DOHH2 (cell line): ENCODE results near the gene PDCD10.

Experiments
- H3F3A ChIP-seq: fragments of 200-600 bp; sonication (generic), shearing (Covaris generic); 2 replicates; pipeline ENCODE4 v1.6.0; 2016; ENCODE audit warnings: antibody characterized with exemption, mild to moderate bottlenecking; ENCODE audit not compliant: control insufficient read depth, insufficient read depth
- H3K27ac ChIP-seq: fragments of 200-600 bp; sonication (generic); 2 replicates; pipeline ENCODE4 v1.5.1; 2014; ENCODE audit warnings: low read depth, mild to moderate bottlenecking, low read length, moderate library complexity
- H3K27me3 ChIP-seq: fragments of 200-600 bp; sonication (generic); 2 replicates; pipeline ENCODE4 v1.6.1; 2014; ENCODE audit warnings: mild to moderate bottlenecking, low read length, mixed read lengths; ENCODE audit not compliant: control insufficient read depth
- H3K36me3 ChIP-seq: fragments of 200-600 bp; sonication (generic); 2 replicates; pipeline ENCODE4 v1.6.1; 2014; ENCODE audit warnings: mild to moderate bottlenecking, low read length, moderate library complexity, mixed read lengths; ENCODE audit not compliant: control insufficient read depth
- H3K4me1 ChIP-seq: fragments of 200-600 bp; sonication (generic); 2 replicates; pipeline ENCODE4 v1.6.1; 2014; ENCODE audit warnings: mild to moderate bottlenecking, low read length, mixed read lengths; ENCODE audit not compliant: control insufficient read depth
- H3K4me2 ChIP-seq: fragments of 200-600 bp; sonication (generic); 2 replicates; pipeline ENCODE4 v1.6.0; 2014; ENCODE audit warnings: mild to moderate bottlenecking, low read length, moderate library complexity
- H3K4me3 ChIP-seq: fragments of 200-600 bp; sonication (generic); 2 replicates; pipeline ENCODE4 v1.5.1; 2014; ENCODE audit warnings: mild to moderate bottlenecking, low read length, mixed read lengths
- H3K79me2 ChIP-seq: fragments of 200-600 bp; sonication (generic); 2 replicates; pipeline ENCODE4 v1.6.1; 2014; ENCODE audit warnings: mild to moderate bottlenecking, low read length, mixed read lengths; ENCODE audit not compliant: control insufficient read depth
- H3K9me2 ChIP-seq: fragments of 200-600 bp; sonication (generic); replicated peaks from 2 replicates; pipeline ENCODE4 v1.6.1; 2014; ENCODE audit warnings: mild to moderate bottlenecking, low read length, mixed read lengths; ENCODE audit not compliant: control insufficient read depth
- H3K9me3 ChIP-seq: fragments of 200-600 bp; sonication (generic); 2 replicates; pipeline ENCODE4 v1.6.1; 2014; ENCODE audit warnings: antibody characterized with exemption, low read length, mixed read lengths; ENCODE audit not compliant: control insufficient read depth, insufficient read depth
- H4K20me1 ChIP-seq: fragments of 200-600 bp; sonication (generic); 2 replicates; pipeline ENCODE4 v1.6.0; 2014; ENCODE audit warnings: low read depth, mild to moderate bottlenecking, antibody characterized with exemption, low read length, moderate library complexity; ENCODE audit not compliant: control insufficient read depth, insufficient read depth
- CTCF ChIP-seq: fragments of 200-600 bp; sonication (generic); IDR thresholded peaks from one replicate; pipeline ENCODE4 v1.5.1; 2014; ENCODE audit warnings: antibody characterized with exemption, mild to moderate bottlenecking, low read depth, low read length; ENCODE audit not compliant: poor library complexity, severe bottlenecking
- EZH2phosphoT487 ChIP-seq: fragments of 200-600 bp; sonication (generic); IDR thresholded peaks from 2 replicates; pipeline ENCODE4 v1.6.1; 2017; ENCODE audit warnings: borderline replicate concordance, mild to moderate bottlenecking, antibody characterized with exemption, low read length, moderate library complexity, mixed read lengths

PDCD10 gene

GRCh38 chr3:167673221-167673620 lies 61.5 kb downstream of the PDCD10 start:
- no peaks in the 10 kb centered on the region for H3F3A ChIP-seq
- no peak overlapping the region for H3K4me2 ChIP-seq
- H4K20me1 ChIP-seq = no peaks in the 10 kb centered on the region
- H3K9me3 ChIP-seq = no peaks in the 10 kb centered on the region
- no peaks in the 10 kb centered on the region for H3K4me1 ChIP-seq
- H3K79me2 ChIP-seq = no peaks in the 10 kb centered on the region
- no peaks in the 10 kb centered on the region for H3K9me2 ChIP-seq
- H3K27ac ChIP-seq = no peak overlapping the region
- no peaks in the 10 kb centered on the region; the same call in 1 of the 2 replicates for H3K36me3 ChIP-seq
- no peaks in the 10 kb centered on the region for H3K27me3 ChIP-seq
- H3K4me3 ChIP-seq = no peak overlapping the region
- TF ChIP-seq EZH2phosphoT487 (no peak), CTCF (no peak)

- no peaks in the 10 kb centered on the region for H3K9me2 ChIP-seq
- TF ChIP-seq EZH2phosphoT487 = no peak
- TF ChIP-seq CTCF = no peak
These were observed 62.7 kb downstream of the PDCD10 start for GRCh38 chr3:167671878-167672427.

GRCh38 chr3:167669699-167670098 lies 65.0 kb downstream of the PDCD10 start:
- H3K4me1 ChIP-seq = 0 out of 2 replicates have a peak, but pooled peaks cover 4% of the 10 kb centered on the region
- no peaks in the 10 kb centered on the region; the same call in 1 of the 2 replicates for H3K36me3 ChIP-seq
- H3K9me3 ChIP-seq = no peaks in the 10 kb centered on the region
- no peaks in the 10 kb centered on the region for H4K20me1 ChIP-seq
- no peak overlapping the region for H3K4me2 ChIP-seq
- no peaks in the 10 kb centered on the region for H3K9me2 ChIP-seq
- no peak overlapping the region for H3K4me3 ChIP-seq
- H3K79me2 ChIP-seq = no peaks in the 10 kb centered on the region
- H3K27me3 ChIP-seq = no peaks in the 10 kb centered on the region; the same call in 1 of the 2 replicates
- no peak for TF ChIP-seq EZH2phosphoT487
- TF ChIP-seq CTCF = no peak
- no peaks in the 10 kb centered on the region for H3F3A ChIP-seq
- H3K27ac ChIP-seq = no peak overlapping the region

More at GRCh38 chr3:167671878-167672427, 62.7 kb downstream of the PDCD10 start:
- no peaks in the 10 kb centered on the region for H3K79me2 ChIP-seq
- no peaks in the 10 kb centered on the region for H3K27me3 ChIP-seq
- H4K20me1 ChIP-seq = no peaks in the 10 kb centered on the region
- H3K9me3 ChIP-seq = no peaks in the 10 kb centered on the region
- H3K4me3 ChIP-seq = no peak overlapping the region
- no peaks in the 10 kb centered on the region for H3F3A ChIP-seq
- no peaks in the 10 kb centered on the region; the same call in 1 of the 2 replicates for H3K36me3 ChIP-seq
- H3K27ac ChIP-seq = no peak overlapping the region
- no peaks in the 10 kb centered on the region for H3K4me1 ChIP-seq
- no peak overlapping the region for H3K4me2 ChIP-seq
